HUES48 (cell line): Measurements from ENCODE around the gene RAB3GAP1.

ENCODE experiments used
- H3K27ac ChIP-seq: one replicate; pipeline ENCODE4 v1.7.0; 2013; ENCODE audit warnings: low read depth, low read length, inconsistent platforms
- H3K27me3 ChIP-seq: 2 replicates; pipeline ENCODE4 v1.6.1; 2013; ENCODE audit warnings: mild to moderate bottlenecking, low read length; ENCODE audit not compliant: control insufficient read depth, insufficient read depth
- H3K36me3 ChIP-seq: 2 replicates; pipeline ENCODE4 v1.6.1; 2013; ENCODE audit warnings: low read length; ENCODE audit not compliant: control insufficient read depth, insufficient read depth
- H3K4me1 ChIP-seq: 2 replicates; pipeline ENCODE4 v1.6.1; 2013; ENCODE audit warnings: mild to moderate bottlenecking, low read length; ENCODE audit not compliant: control insufficient read depth, insufficient read depth
- H3K4me3 ChIP-seq: 2 replicates; pipeline ENCODE4 v1.5.1; 2013; ENCODE audit warnings: mild to moderate bottlenecking, low read depth, low read length
- H3K9ac ChIP-seq: 2 replicates; pipeline ENCODE4 v1.6.1; 2013; ENCODE audit warnings: mild to moderate bottlenecking, low read depth, low read length, moderate library complexity
- H3K9me3 ChIP-seq: 2 replicates; pipeline ENCODE4 v1.6.1; 2013; ENCODE audit warnings: low read length; ENCODE audit not compliant: control insufficient read depth, insufficient read depth

The RAB3GAP1 gene

DNA sequence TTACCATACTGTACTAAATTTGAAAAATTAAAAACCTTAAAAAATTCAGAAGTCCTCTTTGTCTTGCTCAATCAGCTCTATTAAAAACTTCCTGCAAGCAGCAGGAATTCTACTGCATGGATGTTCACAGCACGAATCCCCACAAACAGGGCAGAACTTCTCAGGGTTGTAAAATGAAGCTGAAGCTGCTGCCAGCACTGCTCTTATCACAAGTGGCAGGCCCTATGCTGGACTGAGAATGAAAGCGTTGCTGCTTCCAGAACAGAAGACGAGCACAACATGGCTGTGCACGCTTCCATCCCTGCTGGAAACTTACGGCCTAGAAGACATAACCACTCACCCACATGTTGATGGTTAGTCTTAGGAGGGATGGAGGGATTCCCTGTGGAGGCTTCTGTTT, 134.0 kb downstream of the RAB3GAP1 start:
- Histone ChIP-seq H3K9ac (no peak overlapping the region), H3K9me3 (no peaks in the 10 kb centered on the region), H3K4me3 (no peak overlapping the region), H3K27me3 (no peaks in the 10 kb centered on the region), H3K4me1 (no peaks in the 10 kb centered on the region; the same call in 1 of the 2 replicates), H3K27ac (no peak overlapping the region), H3K36me3 (no peaks in the 10 kb centered on the region)

DNA sequence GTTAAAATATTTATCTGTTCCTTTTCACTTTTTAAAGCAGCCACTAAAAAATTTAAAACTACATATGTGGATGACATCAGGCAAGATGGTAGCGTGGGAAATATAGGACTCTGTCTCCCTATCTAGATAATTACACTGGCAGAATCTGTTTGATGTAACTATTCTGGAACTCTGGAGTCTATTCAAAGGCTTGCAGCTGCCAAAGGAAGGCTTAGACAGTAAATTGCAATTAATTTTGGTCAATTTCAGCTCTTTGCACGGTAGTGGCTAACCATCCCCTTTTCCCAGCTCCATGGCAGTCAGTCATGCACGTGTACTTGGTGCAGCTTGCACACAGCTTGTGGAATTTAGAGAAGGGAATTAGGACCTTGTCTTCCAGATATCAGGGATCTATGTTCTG, 135.2 kb downstream of the RAB3GAP1 start:
- Histone ChIP-seq H3K36me3 (no peaks in the 10 kb centered on the region), H3K9me3 (peaks cover 3% of the 10 kb centered on the region; the same call in 1 of the 2 replicates), H3K4me1 (no peaks in the 10 kb centered on the region; the same call in 1 of the 2 replicates), H3K27me3 (no peaks in the 10 kb centered on the region), H3K9ac (no peak overlapping the region), H3K4me3 (no peak overlapping the region), H3K27ac (no peak overlapping the region)

DNA sequence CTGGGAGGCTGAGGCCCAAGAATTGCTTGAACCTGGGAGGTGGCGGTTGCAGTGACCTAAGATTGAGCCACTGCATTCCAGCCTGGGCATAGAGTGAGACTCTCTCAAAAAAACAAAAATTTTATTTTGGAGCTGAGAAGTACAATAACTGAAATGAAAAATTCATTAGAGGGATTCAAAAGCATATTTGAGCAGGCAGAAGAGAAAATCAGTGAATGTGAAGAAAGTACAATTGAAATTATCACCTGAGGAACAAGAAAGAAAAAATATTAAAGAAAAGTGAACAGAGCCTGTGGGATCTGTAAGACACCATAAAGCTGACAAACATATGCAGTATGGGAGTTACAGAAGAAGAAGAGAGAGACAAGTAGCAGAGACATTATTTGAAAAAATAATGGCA, 137.1 kb downstream of the RAB3GAP1 start:
- Histone ChIP-seq H3K36me3 (no peaks in the 10 kb centered on the region), H3K4me1 (no peaks in the 10 kb centered on the region), H3K9me3 (peaks cover 3% of the 10 kb centered on the region; the same call in 1 of the 2 replicates), H3K4me3 (no peak overlapping the region), H3K27me3 (no peaks in the 10 kb centered on the region), H3K27ac (no peak overlapping the region), H3K9ac (no peak overlapping the region)

DNA sequence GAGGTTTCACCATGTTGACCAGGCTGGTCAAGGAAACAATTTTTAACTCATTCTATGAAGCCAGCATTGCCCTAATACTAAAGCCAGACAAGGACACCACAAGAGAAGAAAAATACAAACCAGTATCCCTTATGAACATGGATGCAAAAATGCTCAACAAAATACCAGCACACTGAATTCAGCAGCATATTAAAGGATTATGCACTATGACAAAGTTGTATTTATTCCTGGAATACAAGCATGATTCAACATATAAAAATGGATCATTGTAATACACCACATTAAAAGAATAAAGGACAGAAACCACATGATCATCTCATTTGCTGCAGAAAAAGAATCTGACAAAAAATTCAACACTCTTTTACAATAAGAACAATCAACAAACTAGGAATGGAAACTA, 138.7 kb downstream of the RAB3GAP1 start:
- Histone ChIP-seq H3K36me3 (no peaks in the 10 kb centered on the region), H3K27ac (no peak overlapping the region), H3K4me3 (no peak overlapping the region), H3K4me1 (no peaks in the 10 kb centered on the region), H3K9me3 (peaks cover 3% of the 10 kb centered on the region; the same call in 1 of the 2 replicates), H3K27me3 (no peaks in the 10 kb centered on the region), H3K9ac (no peak overlapping the region)

DNA sequence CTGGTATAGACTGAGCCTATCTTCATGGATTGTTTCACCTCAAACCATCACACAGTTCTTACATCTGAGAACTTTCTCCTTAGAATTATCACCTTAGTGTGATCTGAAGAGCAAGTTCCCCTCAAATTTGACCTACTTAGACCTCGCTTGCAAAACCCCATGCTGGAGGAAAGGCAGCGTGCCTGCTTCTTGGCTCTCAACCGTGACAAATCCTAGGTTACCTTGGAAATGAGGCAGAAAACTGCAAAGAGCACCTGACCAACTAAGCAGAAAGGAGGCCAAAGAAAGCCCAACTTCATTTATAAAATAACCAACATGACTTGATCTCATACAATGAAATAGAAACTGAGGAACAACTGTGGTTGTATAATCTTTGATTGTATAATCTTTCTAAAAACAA, 146.4 kb downstream of the RAB3GAP1 start:
- Histone ChIP-seq H3K27ac (no peak overlapping the region), H3K9ac (no peak overlapping the region), H3K9me3 (no peaks in the 10 kb centered on the region), H3K4me1 (no peaks in the 10 kb centered on the region), H3K36me3 (no peaks in the 10 kb centered on the region), H3K4me3 (no peak overlapping the region), H3K27me3 (no peaks in the 10 kb centered on the region)

DNA sequence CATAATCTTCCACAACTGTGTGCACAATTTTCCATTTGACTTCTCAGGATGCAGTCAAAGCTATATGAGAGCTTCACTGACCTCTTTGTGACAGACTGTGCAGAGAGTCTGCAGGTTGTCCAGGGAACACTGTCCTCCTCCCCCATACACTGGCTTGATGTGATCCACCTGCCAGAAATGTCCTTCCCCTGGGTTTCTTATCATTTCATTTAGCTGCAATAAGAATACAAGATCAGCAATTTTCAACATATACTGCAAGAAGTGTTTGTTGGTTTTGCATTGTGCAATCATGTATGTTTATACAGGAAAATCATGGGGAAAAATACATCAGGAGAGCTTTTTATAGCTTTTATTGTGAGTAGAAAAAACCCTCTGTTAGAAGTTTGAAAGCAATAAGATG, 150.7 kb downstream of the RAB3GAP1 start:
- no peak overlapping the region for H3K4me3 ChIP-seq
- H3K36me3 ChIP-seq: no peaks in the 10 kb centered on the region
- no peaks in the 10 kb centered on the region for H3K9me3 ChIP-seq
- H3K27me3 ChIP-seq: no peaks in the 10 kb centered on the region
- no peak overlapping the region for H3K9ac ChIP-seq
- H3K27ac ChIP-seq: no peak overlapping the region
- H3K4me1 ChIP-seq: no peaks in the 10 kb centered on the region

DNA sequence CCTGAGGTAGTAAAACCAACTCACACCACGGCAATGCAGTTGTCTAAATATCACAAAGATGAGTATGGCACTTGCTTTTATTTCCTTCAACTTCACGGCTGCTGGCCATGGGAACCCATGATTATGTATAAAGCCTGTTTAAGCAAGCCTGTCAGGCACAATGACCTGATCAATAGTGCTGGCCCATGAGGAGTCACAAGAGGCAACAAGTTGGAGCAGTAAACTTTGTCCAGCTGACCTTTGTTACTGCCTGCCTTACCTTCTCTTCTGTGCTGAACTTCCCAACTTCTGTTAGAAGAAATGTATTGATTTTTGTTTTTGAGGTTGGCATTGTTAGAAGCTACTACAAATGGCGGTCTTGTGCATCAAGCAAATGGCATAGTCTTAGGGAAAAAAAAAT, 151.9 kb downstream of the RAB3GAP1 start:
- H3K27me3 ChIP-seq: no peaks in the 10 kb centered on the region
- no peaks in the 10 kb centered on the region for H3K4me1 ChIP-seq
- H3K36me3 ChIP-seq: peaks cover 4% of the 10 kb centered on the region; the same call in 1 of the 2 replicates
- H3K4me3 ChIP-seq: no peak overlapping the region
- H3K9ac ChIP-seq: no peak overlapping the region
- H3K27ac ChIP-seq: no peak overlapping the region
- no peaks in the 10 kb centered on the region for H3K9me3 ChIP-seq

DNA sequence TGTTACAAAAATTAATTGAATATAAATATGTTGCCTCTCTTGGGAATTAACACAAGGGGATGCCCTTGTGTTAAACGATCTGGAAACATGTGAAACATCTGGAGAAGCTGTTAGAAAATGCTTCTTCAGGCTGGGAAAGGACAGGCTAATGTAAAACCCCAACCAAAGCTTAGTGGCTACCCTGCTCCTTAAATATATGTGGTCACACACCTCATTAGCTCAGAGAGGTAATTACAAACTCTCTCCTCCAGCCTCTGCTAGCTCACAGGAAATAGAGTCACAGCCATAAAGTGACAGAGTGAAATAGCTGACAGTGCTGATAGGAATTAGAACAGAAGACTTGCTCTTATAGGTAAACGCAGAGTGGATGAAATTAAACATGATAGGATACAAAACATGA, 155.9 kb downstream of the RAB3GAP1 start:
- no peaks in the 10 kb centered on the region for H3K9me3 ChIP-seq
- no peak overlapping the region for H3K9ac ChIP-seq
- H3K27ac ChIP-seq: no peak overlapping the region
- H3K4me1 ChIP-seq: peaks cover 9% of the 10 kb centered on the region
- H3K36me3 ChIP-seq: peaks cover 4% of the 10 kb centered on the region; the same call in 1 of the 2 replicates
- no peak overlapping the region for H3K4me3 ChIP-seq
- no peaks in the 10 kb centered on the region for H3K27me3 ChIP-seq

DNA sequence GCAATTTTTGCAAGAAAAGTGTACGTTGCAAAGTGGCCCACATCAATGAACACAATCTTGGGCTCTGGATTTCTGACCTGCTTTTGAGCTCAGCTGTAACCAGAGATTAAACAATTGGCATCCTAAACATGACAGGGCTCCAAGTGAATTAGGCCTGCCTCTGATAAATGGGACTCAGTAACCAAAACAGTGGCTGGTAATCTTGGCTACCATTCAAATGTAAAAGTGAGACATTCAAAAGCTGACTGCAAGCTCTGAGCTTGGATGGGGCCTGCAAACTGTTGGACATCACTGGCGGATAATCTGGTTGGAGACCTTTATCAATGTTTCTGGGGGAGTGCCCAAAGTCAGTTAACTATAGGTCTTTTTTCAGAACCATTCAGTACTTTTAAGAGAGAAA, 160.7 kb downstream of the RAB3GAP1 start:
- peaks cover 13% of the 10 kb centered on the region for H3K4me1 ChIP-seq
- H3K9me3 ChIP-seq: no peaks in the 10 kb centered on the region
- H3K27me3 ChIP-seq: no peaks in the 10 kb centered on the region
- peak overlapping the region; percentile 69 for H3K27ac ChIP-seq
- peaks cover 9% of the 10 kb centered on the region for H3K36me3 ChIP-seq
- no peak overlapping the region for H3K9ac ChIP-seq
- no peak overlapping the region for H3K4me3 ChIP-seq

DNA sequence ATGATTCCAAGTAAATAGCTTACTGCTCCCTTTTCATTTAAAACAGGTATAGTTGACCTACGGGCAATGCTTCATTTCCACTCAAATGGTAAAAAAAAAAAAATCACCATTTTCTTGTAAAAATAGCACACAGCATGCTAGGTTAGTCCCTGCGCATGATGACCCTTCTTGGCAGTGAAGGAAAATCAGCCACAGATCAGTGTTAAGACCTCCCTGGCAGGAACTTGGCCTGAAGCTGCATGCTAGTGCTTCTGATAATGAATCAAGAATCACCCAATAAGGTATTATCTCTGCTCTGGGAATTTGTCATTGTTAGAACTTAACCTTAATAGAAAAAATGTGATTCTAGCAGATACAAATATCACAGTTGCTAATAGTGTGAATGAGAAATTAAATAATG, 166.3 kb downstream of the RAB3GAP1 start:
- H3K36me3 ChIP-seq: peaks cover 5% of the 10 kb centered on the region; the same call in 1 of the 2 replicates
- no peak overlapping the region for H3K9ac ChIP-seq
- H3K9me3 ChIP-seq: no peaks in the 10 kb centered on the region
- no peaks in the 10 kb centered on the region; the same call in 1 of the 2 replicates for H3K4me1 ChIP-seq
- H3K4me3 ChIP-seq: no peak overlapping the region
- no peak overlapping the region for H3K27ac ChIP-seq
- no peaks in the 10 kb centered on the region for H3K27me3 ChIP-seq

DNA sequence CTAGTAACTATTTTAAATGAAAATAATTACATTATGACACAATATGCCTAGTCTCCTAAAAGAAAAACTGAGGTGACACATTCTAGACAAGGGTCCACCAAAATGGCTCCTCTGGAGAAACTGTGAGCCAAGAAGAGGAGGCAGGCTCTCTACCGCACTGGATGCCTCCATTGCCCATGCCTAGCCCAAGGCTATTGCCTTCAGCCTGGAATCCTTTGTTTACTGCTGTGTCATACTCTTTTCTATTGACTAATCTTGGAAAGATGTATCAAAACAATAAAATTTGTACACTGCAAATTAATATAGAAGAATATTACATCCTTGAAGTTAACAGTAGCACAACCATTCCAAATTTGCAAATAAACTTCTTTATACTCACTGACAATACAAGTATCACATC, 167.1 kb downstream of the RAB3GAP1 start:
- Histone ChIP-seq H3K9me3 (no peaks in the 10 kb centered on the region), H3K9ac (no peak overlapping the region)

More for the DNA sequence above, 167.1 kb downstream of the RAB3GAP1 start:
- peaks cover 5% of the 10 kb centered on the region; the same call in 1 of the 2 replicates for H3K36me3 ChIP-seq
- no peaks in the 10 kb centered on the region for H3K27me3 ChIP-seq
- no peaks in the 10 kb centered on the region for H3K4me1 ChIP-seq
- H3K27ac ChIP-seq: no peak overlapping the region
- no peak overlapping the region for H3K4me3 ChIP-seq
